DMS53 (cell line): ENCODE data around the gene ATP6V0C.

Experiments used
- DNase-seq: peaks from one replicate; lab custom pipeline; 2025; lab: John Stamatoyannopoulos, UW

The ATP6V0C gene

GRCh38 chr16:2511128-2511800, 2.5 kb upstream of the ATP6V0C start:
- no peak for DNase-seq

GRCh38 chr16:2511996-2512734, 1.6 kb upstream of the ATP6V0C start:
- no peak for DNase-seq

GRCh38 chr16:2512735-2513404, 882 bp upstream of the ATP6V0C start:
- DNase-seq: peak; percentile 59

- peak; percentile 46 for DNase-seq
Observed at GRCh38 chr16:2514333-2515179, 804 bp downstream of the ATP6V0C start.

GRCh38 chr16:2515180-2515851, 1.6 kb downstream of the ATP6V0C start:
- DNase-seq: no peak

- DNase-seq: no peak
Observed at GRCh38 chr16:2516391-2517240, 2.9 kb downstream of the ATP6V0C start.

GRCh38 chr16:2517954-2518605, 4.3 kb downstream of the ATP6V0C start:
- no peak for DNase-seq

- DNase-seq: peak; percentile 29
Observed at GRCh38 chr16:2518823-2519710, 5.3 kb downstream of the ATP6V0C start.

- no peak for DNase-seq
Observed at GRCh38 chr16:2519711-2520080, 5.9 kb downstream of the ATP6V0C start.

- DNase-seq: peak; percentile 95
Observed at GRCh38 chr16:2520097-2520783, 6.5 kb downstream of the ATP6V0C start, which contains the start of gene AMDHD2. Gene AMDHD2 (plus strand): TSS chr16:2520371. CDS start chr16:2520459, 88 bp downstream.

GRCh38 chr16:2520784-2521531, 7.2 kb downstream of the ATP6V0C start:
- peak; percentile 57 for DNase-seq

- DNase-seq: no peak
Observed at GRCh38 chr16:2523801-2524231, 10.1 kb downstream of the ATP6V0C start.

- DNase-seq: no peak
Observed at GRCh38 chr16:2524339-2524938, 10.7 kb downstream of the ATP6V0C start.

GRCh38 chr16:2526135-2526534, 12.4 kb downstream of the ATP6V0C start:
- no peak for DNase-seq

- DNase-seq: no peak
Observed at GRCh38 chr16:2527071-2527783, 13.5 kb downstream of the ATP6V0C start.

GRCh38 chr16:2527784-2528100, 14.0 kb downstream of the ATP6V0C start:
- no peak for DNase-seq
